Type B pancreatic cell (in vitro differentiated cells): ENCODE data around the gene SCAMP1. TPM values are rescaled to one million over a fixed set of nuclear protein-coding genes. Genes with fewer than 3 reads are reported as not detected.
A peak's percentile ranks its signal among the peaks of the same experiment; 100 is the strongest.

Experiments
- DNase-seq: peaks from one replicate; pipeline ENCODE4 v3.0.0; 2021; ENCODE audit warnings: mixed read lengths; ENCODE audit not compliant: unreplicated experiment; ENCODE audit errors: extremely low spot score
- H3K27ac Mint-ChIP-seq: 2 replicates; pipeline ENCODE4 v1.8.0; 2021; ENCODE audit warnings: mild to moderate bottlenecking, mixed read lengths
- H3K27me3 Mint-ChIP-seq: 2 replicates; pipeline ENCODE4 v1.8.0; 2021; ENCODE audit warnings: mixed read lengths
- H3K36me3 Mint-ChIP-seq: 2 replicates; pipeline ENCODE4 v1.8.0; 2021; ENCODE audit warnings: mixed read lengths
- H3K4me1 Mint-ChIP-seq: one replicate; pipeline ENCODE4 v1.8.0; 2021; ENCODE audit warnings: mixed read lengths; ENCODE audit not compliant: unreplicated experiment
- H3K4me3 Mint-ChIP-seq: 2 replicates; pipeline ENCODE4 v1.8.0; 2021; ENCODE audit warnings: mild to moderate bottlenecking, mixed read lengths
- H3K9me3 Mint-ChIP-seq: 2 replicates; pipeline ENCODE4 v1.8.0; 2021; ENCODE audit warnings: mixed read lengths
- total RNA-seq: library from RNA; stranded (reverse); gene quantifications from 2 replicates; pipeline ENCODE4 v1.2.1, GENCODE V29; 2021; ENCODE audit warnings: low replicate concordance
- TF ChIP-seq, protein P1 (sequence below): fragments of 200-600 bp; sonication (generic); conservative IDR thresholded peaks from 2 replicates; pipeline ENCODE4 v1.5.0; 2021; ENCODE audit warnings: antibody characterized with exemption, mild to moderate bottlenecking

SCAMP1 gene
- total RNA-seq, 1 donor from 2014 or later: 50.8 TPM

- no peaks in the 10 kb centered on the region for H3K27me3 Mint-ChIP-seq
- no peaks in the 10 kb centered on the region for H3K4me1 Mint-ChIP-seq
- TF ChIP-seq, protein P1, sequence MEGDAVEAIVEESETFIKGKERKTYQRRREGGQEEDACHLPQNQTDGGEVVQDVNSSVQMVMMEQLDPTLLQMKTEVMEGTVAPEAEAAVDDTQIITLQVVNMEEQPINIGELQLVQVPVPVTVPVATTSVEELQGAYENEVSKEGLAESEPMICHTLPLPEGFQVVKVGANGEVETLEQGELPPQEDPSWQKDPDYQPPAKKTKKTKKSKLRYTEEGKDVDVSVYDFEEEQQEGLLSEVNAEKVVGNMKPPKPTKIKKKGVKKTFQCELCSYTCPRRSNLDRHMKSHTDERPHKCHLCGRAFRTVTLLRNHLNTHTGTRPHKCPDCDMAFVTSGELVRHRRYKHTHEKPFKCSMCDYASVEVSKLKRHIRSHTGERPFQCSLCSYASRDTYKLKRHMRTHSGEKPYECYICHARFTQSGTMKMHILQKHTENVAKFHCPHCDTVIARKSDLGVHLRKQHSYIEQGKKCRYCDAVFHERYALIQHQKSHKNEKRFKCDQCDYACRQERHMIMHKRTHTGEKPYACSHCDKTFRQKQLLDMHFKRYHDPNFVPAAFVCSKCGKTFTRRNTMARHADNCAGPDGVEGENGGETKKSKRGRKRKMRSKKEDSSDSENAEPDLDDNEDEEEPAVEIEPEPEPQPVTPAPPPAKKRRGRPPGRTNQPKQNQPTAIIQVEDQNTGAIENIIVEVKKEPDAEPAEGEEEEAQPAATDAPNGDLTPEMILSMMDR: no peak
- peaks cover 39% of the 10 kb centered on the region for H3K36me3 Mint-ChIP-seq
- H3K27ac Mint-ChIP-seq: no peak overlapping the region
- DNase-seq: no peak
- H3K4me3 Mint-ChIP-seq: no peak overlapping the region
- no peaks in the 10 kb centered on the region for H3K9me3 Mint-ChIP-seq
Measured at GRCh38 chr5:78458843-78459242, 98.4 kb downstream of the SCAMP1 start.

- no peak overlapping the region for H3K4me3 Mint-ChIP-seq
- no peak for DNase-seq
- H3K9me3 Mint-ChIP-seq: no peaks in the 10 kb centered on the region
- TF ChIP-seq, protein P1: no peak
- H3K36me3 Mint-ChIP-seq: peaks cover 22% of the 10 kb centered on the region
- peaks cover 5% of the 10 kb centered on the region for H3K4me1 Mint-ChIP-seq
- H3K27ac Mint-ChIP-seq: no peak overlapping the region
- no peaks in the 10 kb centered on the region for H3K27me3 Mint-ChIP-seq
Measured at GRCh38 chr5:78467140-78467539, 106.7 kb downstream of the SCAMP1 start.

GRCh38 chr5:78467752-78468357, 107.4 kb downstream of the SCAMP1 start:
- H3K9me3 Mint-ChIP-seq: no peaks in the 10 kb centered on the region
- peaks cover 5% of the 10 kb centered on the region for H3K4me1 Mint-ChIP-seq
- TF ChIP-seq, protein P1: peak; percentile 87
- H3K36me3 Mint-ChIP-seq: peaks cover 22% of the 10 kb centered on the region
- H3K27ac Mint-ChIP-seq: no peak overlapping the region
- no peak overlapping the region for H3K4me3 Mint-ChIP-seq
- H3K27me3 Mint-ChIP-seq: no peaks in the 10 kb centered on the region
- no peak for DNase-seq

GRCh38 chr5:78471896-78472295, 111.5 kb downstream of the SCAMP1 start:
- Mint-ChIP-seq H3K36me3 (no peaks in the 10 kb centered on the region), H3K27me3 (no peaks in the 10 kb centered on the region), H3K4me3 (no peak overlapping the region), H3K4me1 (peaks cover 5% of the 10 kb centered on the region), H3K9me3 (no peaks in the 10 kb centered on the region), H3K27ac (no peak overlapping the region)
- TF ChIP-seq, protein P1: no peak
- DNase-seq: no peak

- no peak for DNase-seq
- H3K9me3 Mint-ChIP-seq: no peaks in the 10 kb centered on the region
- TF ChIP-seq, protein P1: peak; percentile 43
- no peaks in the 10 kb centered on the region for H3K36me3 Mint-ChIP-seq
- no peaks in the 10 kb centered on the region for H3K27me3 Mint-ChIP-seq
- H3K4me3 Mint-ChIP-seq: no peak overlapping the region
- H3K4me1 Mint-ChIP-seq: peaks cover 5% of the 10 kb centered on the region
- H3K27ac Mint-ChIP-seq: no peak overlapping the region
Measured at GRCh38 chr5:78472469-78473106, 112.2 kb downstream of the SCAMP1 start.
